Ramos (cell line): ENCODE data around the gene FAM193A.
"Not testable (repeated sequence)": the region's sequence is repeated elsewhere in the genome, so short reads cannot be mapped to it uniquely, and the experiment has no call there.

Experiments
- in situ Hi-C: fragments of 300-500 bp; cut with MboI; formaldehyde crosslinking; loops from one replicate; pipeline ENCODE4 v1.14.3; 2022; ENCODE audit warnings: low sequenced_read_pairs; ENCODE audit not compliant: unreplicated experiment

The FAM193A gene

GRCh38 chr4:2673157-2673556, 136.7 kb downstream of the FAM193A start:
- in situ Hi-C loops = no loop called here

GRCh38 chr4:2679762-2680161, 143.3 kb downstream of the FAM193A start:
- in situ Hi-C loops = not testable (repeated sequence)

DNA sequence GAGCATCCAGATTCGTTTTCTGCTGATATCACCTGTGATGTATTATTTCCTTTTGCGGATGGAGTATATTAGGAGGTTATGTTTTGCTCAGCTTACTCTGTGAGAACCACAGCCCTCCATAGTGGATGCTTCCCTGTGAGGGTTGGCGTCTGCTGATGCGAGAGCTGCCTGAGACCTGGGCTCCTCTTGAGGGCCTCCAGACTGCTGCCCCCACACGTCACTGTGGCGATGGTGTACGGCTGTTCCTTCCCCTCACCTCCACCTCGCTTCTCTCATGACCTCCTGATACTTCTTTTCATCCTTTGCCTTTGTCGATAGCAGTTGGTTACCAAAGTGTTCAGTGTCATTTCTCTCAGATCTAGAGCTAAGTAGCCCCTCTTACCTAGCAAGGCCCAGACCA, 148.0 kb downstream of the FAM193A start:
- in situ Hi-C loops = no loop called here

DNA sequence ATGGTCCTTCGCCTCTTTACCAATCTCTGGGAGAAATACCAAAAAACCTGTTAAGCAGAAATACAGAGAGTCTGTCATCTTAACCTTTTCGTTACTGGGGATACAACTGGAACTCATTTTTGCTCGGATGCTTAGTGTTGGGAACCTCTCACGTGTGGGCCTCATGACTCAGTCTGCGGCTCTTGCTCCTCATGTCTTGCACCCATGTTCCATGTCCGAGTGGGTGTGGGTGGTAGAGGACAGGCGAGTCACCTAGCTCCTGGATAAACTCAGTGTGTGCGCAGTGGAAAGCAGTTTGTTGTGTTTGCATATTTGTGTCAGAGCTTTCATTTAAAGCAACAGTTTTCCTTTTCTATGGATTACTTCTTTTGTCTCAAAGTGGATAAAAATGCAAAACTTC, 149.1 kb downstream of the FAM193A start:
- in situ Hi-C loops = no loop called here

DNA sequence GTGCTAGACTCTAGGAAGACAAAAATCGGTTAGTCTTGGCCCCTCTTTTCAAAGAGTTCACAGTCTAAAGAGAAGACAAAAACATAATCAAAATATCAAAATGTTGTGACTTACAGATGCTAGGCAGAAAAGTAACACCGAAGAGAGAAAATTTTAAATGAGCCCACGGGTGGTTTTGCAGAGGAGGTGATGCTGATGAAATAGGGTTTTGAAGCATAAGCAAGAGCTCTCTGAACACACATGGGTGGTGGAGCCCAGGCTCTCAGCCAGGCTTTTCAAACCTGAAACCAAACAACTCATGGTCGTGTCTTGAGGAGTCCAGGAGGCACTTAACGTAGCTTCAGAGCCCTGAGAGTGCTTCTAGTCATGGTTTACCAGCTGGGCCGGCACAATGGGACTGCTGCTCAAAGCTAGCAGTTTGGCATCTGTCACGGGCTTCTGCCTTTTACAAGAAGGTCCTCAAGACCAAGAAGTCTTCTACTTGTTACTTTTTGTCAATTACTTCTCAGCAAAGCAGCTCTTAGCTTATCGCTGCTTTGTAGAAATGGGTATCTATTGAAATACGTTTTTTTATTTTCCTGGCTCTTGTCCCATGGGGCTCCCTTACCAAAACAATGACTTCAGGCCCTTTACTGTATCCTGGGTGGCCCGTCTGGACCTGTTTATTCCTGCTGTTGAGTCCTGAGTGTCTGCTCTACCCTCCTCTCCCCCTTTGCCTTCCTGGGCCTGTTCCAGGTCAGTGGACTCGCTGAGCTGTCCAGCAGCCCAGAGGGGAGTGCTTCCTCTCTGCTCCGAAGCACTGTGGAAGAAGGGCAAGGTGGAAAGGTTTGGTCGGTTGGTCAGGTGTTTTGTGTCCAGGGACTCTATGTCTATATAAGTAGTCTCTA, 150.2 kb downstream of the FAM193A start:
- in situ Hi-C loops = no loop called here

DNA sequence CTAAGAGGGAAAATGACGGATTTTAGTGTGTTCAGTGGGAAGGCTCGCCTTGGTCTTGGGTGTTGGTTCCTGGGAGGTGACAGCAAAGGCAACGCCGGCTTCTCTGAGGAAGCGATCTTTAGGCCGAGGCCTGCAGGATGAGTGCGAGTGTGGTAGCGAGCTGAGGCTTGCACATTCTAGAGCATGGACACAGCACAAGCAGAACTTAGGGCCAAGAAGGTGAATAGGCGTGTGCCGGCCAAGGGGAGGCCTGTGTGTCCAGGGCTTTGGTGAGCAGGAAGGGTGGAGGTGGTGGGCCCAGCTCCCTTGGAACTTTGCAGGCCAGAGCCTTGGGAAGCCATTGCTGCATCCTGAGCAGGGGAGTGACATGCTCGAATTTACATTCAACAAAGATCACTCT, 151.8 kb downstream of the FAM193A start:
- in situ Hi-C loops = no loop called here

DNA sequence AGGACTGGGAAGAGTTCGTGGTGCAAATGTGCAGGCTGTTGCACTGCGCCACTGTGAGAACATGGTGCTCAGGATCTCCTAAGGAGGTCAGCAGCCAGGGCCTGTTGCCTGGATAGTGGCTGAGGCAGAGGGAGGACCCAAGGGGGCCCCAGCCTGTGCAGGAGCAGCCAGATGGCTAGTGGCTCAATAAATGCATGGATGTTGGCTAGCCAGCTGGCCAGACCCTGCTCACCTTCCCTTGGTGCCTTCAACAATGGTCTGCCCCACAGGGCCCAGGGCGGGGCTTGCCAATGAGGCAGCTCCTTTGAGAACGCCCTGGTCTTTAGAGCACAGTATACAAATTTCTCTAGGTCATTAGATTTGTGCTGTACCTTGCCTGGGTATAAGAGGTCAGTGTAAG, 152.2 kb downstream of the FAM193A start:
- in situ Hi-C loops = no loop called here

- in situ Hi-C loops = no loop called here
Observed at GRCh38 chr4:2689114-2689513, 152.7 kb downstream of the FAM193A start.

DNA sequence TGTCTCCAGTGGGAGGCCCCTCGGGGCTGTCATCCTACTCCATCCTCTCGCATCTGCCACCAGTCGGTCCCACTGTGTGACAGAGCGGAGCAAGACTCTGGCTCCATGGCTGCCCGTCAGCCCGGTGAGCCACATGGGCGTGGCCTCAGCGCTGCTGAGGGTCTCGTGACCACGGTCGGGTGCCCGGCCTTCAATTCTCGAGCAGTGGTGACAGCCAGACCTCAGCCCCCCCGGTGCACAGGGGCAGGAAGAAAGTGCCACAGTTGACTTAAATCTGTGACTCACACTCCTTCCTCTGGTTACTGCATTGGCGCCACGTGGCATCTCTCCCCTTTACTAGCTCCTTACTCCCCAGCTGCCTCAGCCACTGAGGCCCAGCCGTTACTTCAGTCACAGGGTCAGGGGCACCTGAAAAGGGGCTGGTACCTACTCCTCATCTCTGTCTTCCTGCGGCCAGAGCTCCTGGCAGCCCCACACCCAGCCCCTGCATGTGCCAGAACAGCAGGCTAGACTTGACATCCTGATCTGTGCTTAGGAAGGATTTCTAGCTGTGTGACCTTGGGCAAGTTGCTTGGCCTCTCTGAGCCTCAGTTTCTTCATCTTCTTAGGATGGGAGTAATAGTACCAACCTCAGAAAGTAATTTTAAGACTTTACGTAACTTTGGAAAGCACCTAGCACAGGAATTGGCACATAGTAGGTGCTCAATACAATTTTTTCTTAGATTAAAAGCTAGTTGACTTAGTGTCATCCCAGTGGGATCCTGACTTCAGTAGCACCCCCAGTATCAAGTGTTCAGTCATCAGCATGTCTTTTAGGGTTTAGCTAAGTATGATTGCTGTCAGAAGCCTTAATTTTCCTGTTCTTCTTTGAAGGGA, 153.6 kb downstream of the FAM193A start:
- in situ Hi-C loops = no loop called here

GRCh38 chr4:2691313-2691712, 154.9 kb downstream of the FAM193A start:
- in situ Hi-C loops = no loop called here

DNA sequence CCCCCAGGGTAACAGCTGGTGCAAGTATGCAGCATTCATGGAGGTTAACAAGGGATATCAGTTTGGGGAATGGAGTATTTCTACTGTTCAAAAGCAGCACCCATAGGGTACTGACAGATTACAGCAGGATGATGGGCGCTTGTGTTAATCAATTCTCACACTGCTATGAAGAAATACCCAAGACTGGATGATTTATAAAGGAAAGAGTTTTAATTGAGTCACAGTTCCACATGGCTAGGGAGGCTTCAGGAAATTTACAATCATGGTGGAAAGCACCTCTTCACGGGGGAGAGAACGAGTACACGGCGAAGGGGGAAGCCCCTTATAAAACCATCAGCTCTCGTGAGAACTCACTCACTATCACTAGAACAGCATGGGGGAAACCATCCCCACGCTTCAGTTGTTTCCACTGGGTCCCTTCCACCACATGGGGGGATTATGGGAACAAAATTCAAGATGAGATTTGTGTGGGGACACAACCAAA, 155.5 kb downstream of the FAM193A start:
- in situ Hi-C loops = no loop called here

DNA sequence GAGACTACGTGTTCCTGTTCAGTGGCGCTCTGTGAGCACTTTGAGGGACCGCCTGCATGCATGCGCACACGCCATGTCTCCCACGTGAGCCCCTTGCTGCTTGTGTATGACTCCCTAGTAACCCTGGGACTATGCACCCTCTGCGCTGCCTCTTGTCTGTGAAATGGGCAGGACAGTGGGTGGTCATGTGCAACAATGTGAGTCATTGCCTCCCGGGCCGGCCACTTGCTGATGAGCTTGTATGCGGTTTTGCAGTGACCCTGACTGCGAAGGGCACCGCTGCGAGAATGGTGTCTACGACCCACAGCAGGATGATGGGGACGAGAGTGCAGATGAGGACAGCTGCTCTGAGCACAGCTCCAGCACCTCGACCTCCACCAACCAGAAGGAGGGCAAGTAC, 158.2 kb downstream of the FAM193A start:
- in situ Hi-C loops = no loop called here

GRCh38 chr4:2695346-2696060, 159.1 kb downstream of the FAM193A start:
- in situ Hi-C loops = no loop called here

DNA sequence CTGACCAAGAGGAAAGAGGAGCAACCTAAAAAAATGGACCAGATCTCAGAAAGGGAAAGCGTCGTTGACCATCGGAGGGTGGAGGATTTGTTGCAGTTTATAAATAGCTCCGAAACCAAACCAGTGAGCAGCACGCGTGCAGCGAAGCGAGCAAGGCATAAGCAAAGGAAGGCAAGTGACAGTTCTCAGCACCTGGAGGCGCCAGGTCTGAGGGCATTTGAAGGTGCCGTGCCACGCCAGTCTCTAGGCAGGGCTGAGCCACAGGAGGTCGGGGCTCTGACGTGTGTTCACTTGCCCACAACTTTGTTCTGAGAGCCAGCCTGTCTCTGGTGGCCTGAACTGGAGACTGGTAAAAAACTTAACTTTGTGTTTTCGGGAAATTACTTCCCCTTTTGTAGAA, 160.0 kb downstream of the FAM193A start:
- in situ Hi-C loops = no loop called here

- in situ Hi-C loops = no loop called here
Observed at GRCh38 chr4:2697995-2698414, 161.6 kb downstream of the FAM193A start.

GRCh38 chr4:2698504-2698903, 162.1 kb downstream of the FAM193A start:
- in situ Hi-C loops = no loop called here

DNA sequence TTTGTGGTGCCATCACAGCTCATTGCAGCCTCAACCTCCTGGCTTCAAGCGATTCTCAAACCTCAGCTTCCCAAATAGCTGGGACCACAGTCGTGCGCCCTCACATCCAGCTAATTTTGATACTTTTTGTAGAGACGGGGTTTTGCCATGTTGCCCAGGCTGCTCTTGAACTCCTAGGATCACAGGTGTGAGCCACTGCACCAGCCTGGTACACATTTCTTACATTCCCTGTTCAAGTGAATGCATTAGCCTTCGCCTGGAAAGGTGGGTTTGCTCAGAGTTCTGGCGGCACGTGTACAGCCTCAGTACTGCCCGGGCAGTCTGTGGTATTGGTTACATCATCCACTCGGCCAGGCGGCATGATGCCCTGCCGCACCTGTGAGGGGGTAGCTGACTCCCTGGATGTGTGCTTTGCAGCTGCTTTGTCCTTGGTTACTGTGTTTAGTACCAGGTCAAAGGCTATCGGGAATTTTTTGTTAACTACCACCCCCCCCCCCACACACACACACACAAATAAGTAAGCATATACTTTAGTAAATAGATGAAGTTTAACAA, 162.6 kb downstream of the FAM193A start:
- in situ Hi-C loops = no loop called here

DNA sequence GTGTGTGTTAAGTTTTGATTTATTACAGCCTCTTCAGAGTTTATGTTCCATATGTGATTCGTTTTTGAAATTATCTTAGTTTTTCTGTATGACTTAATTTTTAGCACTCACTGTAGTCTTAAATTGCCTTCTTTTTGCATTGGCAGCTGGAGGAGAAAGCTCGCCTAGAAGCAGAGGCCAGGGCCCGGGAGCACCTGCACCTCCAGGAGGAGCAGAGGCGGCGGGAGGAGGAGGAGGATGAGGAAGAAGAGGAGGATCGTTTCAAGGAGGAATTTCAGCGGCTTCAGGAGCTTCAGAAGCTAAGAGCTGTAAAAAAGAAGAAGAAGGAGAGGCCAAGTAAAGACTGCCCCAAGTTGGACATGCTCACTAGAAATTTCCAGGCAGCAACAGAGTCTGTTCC, 163.1 kb downstream of the FAM193A start:
- in situ Hi-C loops = no loop called here

DNA sequence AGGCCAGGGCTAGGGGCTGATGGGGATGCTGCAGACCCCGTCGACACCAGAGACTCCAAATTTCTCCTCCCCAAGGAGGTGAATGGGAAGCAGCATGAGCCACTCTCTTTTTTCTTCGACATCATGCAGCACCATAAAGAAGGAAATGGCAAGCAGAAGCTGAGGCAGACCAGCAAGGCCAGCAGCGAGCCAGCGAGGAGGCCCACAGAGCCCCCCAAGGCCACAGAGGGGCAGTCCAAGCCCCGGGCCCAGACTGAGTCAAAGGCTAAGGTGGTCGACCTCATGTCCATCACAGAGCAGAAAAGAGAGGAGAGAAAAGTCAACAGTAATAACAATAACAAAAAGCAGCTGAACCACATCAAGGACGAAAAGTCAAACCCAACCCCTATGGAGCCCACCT, 163.6 kb downstream of the FAM193A start:
- in situ Hi-C loops = no loop called here

DNA sequence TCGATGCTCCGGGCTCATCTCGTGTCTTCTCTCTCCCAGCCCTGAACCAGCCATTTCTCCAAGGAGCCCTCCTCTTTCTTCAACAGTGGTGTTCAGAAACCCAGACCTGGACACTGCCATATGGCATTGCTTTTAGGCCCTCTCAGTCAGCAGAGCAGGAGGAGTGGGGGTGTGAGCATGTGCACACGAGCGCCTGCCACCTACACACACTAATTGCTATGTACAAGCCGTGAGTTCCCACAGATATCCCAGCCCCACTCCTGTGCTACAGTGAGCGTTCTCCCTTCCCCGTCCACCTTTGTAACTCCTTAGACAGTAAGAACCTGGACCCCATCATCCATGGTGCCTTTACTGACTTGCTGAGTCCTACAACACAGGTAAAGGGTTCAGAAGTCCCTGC, 165.9 kb downstream of the FAM193A start:
- in situ Hi-C loops = no loop called here
